ENCODE results near the gene MYBBP1A. TPM values are rescaled to one million over a fixed set of nuclear protein-coding genes. Genes with fewer than 3 reads are reported as not detected.

Gene MYBBP1A
- total RNA-seq, 1 experiment from 2014 or later = 163 TPM

- Mint-ChIP-seq H3K36me3 (peaks cover 7% of the 10 kb centered on the region), H3K27me3 (ENCODE audit: low read depth) (peaks cover 35% of the 10 kb centered on the region), H3K4me1 (peaks cover 18% of the 10 kb centered on the region), H3K4me3 (peak overlapping the region; percentile 60), H3K9me3 (no peaks in the 10 kb centered on the region), H3K27ac (peak overlapping the region; percentile 53; the same call in 1 of the 2 replicates)
- ATAC-seq = peak; percentile 17
- DNase-seq (ENCODE audit: low spot score) = no peak
- ChIA-PET CTCF (interaction anchor here (0.8 to 8.2 kb wide), 5 partner anchors 15 to 115 kb away, joined by 3 to 57 read pairs (median 4); partner anchors contain the start of gene MYBBP1A), POLR2A (interaction anchor here (0.6 to 3.2 kb wide), 5 partner anchors 13 to 900 kb away, joined by 3 to 7 read pairs (median 4); partner anchors contain the start of gene SHPK)
- TF ChIP-seq MLX (CRISPR knock-in tag; IDR thresholded peaks at IDR 0.05) (no peak), MYBL2 (CRISPR knock-in tag; IDR thresholded peaks at IDR 0.05) (peak; percentile 24; the same call in 1 of the 2 replicates), EMX1 (CRISPR knock-in tag; IDR thresholded peaks at IDR 0.05) (peak; percentile 68; the same call in 1 of the 2 replicates), FOXP1 (CRISPR knock-in tag; IDR thresholded peaks at IDR 0.05; ENCODE audit: borderline replicate concordance) (peak; percentile 88; the same call in 1 of the 2 replicates), NR2C2 (CRISPR knock-in tag; IDR thresholded peaks at IDR 0.05) (no peak), AR (CRISPR knock-in tag; IDR thresholded peaks at IDR 0.05) (no peak), ZNF232 (CRISPR knock-in tag; IDR thresholded peaks at IDR 0.05) (peak; percentile 77; the same call in 1 of the 2 replicates), TCF7 (CRISPR knock-in tag; IDR thresholded peaks at IDR 0.05; ENCODE audit: low read depth) (no peak), ZSCAN18 (CRISPR knock-in tag; IDR thresholded peaks at IDR 0.05) (no peak), HMGXB4 (CRISPR knock-in tag; IDR thresholded peaks at IDR 0.05) (0 out of 2 replicates have a peak, but pooled peaks have one; percentile 17), SP1 (CRISPR knock-in tag; conservative IDR thresholded peaks at IDR 0.05) (peak; percentile 23; the same call in 1 of the 2 replicates), ZBTB43 (CRISPR knock-in tag; IDR thresholded peaks at IDR 0.05) (0 out of 2 replicates have a peak, but pooled peaks have one; percentile 66), IRF1 (CRISPR knock-in tag; IDR thresholded peaks at IDR 0.05) (0 out of 2 replicates have a peak, but pooled peaks have one; percentile 50), ATF1 (CRISPR knock-in tag; IDR thresholded peaks at IDR 0.05) (0 out of 2 replicates have a peak, but pooled peaks have one; percentile 28), ATF6 (CRISPR knock-in tag; IDR thresholded peaks at IDR 0.05) (no peak), FOXP4 (CRISPR knock-in tag; IDR thresholded peaks at IDR 0.05) (peak; percentile 32; the same call in 1 of the 2 replicates), ESRRA (CRISPR knock-in tag; IDR thresholded peaks at IDR 0.05; ENCODE audit: borderline replicate concordance) (0 out of 2 replicates have a peak, but pooled peaks have one; percentile 14), ZNF121 (CRISPR knock-in tag; IDR thresholded peaks at IDR 0.05) (peak; percentile 78), E2F1 (CRISPR knock-in tag; IDR thresholded peaks at IDR 0.05) (no peak), PRRX2 (CRISPR knock-in tag; IDR thresholded peaks at IDR 0.05) (no peak; the same call in 1 of the 2 replicates), PREB (CRISPR knock-in tag; IDR thresholded peaks at IDR 0.05; ENCODE audit: borderline replicate concordance) (no peak)
Measured at GRCh38 chr17:4536259-4536741, 18.9 kb downstream of the MYBBP1A start.
